Fibroblast of mammary gland (primary cell): ENCODE measurements around the gene FBXL22.

ENCODE experiments used
- DNase-seq: peaks from one replicate; pipeline ENCODE4 v3.0.0-alpha.2; 2010; ENCODE audit warnings: low read depth
- H3K4me3 ChIP-seq: 2 replicates; pipeline ENCODE4 v1.5.1; 2011; ENCODE audit warnings: low read depth, mild to moderate bottlenecking, low read length, moderate library complexity; ENCODE audit not compliant: control insufficient read depth
- TF ChIP-seq, protein P1 (sequence below): conservative IDR thresholded peaks from 2 replicates; pipeline ENCODE4 v1.5.1; 2011; ENCODE audit warnings: low read depth, low read length, inconsistent platforms; ENCODE audit not compliant: control insufficient read depth, insufficient read depth

Gene FBXL22

DNA sequence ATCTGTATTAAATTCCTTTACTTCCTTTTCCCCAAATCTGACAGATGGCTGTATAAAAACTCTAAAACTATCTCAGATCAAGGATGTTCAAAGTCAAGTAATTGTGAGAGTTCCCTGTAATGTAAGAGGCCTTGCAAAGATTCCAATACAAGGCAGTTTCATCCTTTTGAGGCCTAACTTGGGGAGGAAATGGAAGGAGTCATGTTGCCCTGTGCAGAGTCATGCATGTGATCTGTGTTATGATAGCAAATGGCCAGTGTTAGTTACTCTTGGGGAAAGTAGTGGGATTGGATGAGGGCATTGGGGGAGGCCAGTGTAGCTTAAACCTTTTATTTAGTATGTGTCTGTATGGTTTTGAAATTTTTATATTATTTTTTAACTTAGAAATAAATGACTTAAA is 23.7 kb upstream of the FBXL22 start:
- no peak overlapping the region for H3K4me3 ChIP-seq
- TF ChIP-seq, protein P1, sequence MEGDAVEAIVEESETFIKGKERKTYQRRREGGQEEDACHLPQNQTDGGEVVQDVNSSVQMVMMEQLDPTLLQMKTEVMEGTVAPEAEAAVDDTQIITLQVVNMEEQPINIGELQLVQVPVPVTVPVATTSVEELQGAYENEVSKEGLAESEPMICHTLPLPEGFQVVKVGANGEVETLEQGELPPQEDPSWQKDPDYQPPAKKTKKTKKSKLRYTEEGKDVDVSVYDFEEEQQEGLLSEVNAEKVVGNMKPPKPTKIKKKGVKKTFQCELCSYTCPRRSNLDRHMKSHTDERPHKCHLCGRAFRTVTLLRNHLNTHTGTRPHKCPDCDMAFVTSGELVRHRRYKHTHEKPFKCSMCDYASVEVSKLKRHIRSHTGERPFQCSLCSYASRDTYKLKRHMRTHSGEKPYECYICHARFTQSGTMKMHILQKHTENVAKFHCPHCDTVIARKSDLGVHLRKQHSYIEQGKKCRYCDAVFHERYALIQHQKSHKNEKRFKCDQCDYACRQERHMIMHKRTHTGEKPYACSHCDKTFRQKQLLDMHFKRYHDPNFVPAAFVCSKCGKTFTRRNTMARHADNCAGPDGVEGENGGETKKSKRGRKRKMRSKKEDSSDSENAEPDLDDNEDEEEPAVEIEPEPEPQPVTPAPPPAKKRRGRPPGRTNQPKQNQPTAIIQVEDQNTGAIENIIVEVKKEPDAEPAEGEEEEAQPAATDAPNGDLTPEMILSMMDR = no peak
- no peak for DNase-seq

DNA sequence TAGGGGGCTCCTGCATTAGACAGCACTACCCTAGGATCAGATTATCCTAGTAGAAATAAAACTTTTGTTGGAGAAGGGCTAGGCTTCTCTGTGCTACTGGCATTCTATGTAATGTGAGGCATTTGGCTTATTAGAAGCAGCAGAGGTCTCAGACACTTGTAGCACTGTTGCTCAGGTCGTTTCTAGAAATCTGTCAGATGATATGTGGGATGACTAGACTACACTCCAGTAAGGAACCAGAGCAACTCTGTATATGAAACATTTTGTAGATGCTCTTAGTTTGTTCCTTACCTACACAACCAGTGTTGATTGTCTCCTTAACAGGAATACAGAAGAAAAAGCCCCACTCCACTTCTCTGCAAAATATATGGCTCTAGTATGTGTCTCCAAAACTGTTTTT is 21.9 kb upstream of the FBXL22 start:
- TF ChIP-seq, protein P1 = no peak
- H3K4me3 ChIP-seq = no peak overlapping the region
- DNase-seq = no peak

DNA sequence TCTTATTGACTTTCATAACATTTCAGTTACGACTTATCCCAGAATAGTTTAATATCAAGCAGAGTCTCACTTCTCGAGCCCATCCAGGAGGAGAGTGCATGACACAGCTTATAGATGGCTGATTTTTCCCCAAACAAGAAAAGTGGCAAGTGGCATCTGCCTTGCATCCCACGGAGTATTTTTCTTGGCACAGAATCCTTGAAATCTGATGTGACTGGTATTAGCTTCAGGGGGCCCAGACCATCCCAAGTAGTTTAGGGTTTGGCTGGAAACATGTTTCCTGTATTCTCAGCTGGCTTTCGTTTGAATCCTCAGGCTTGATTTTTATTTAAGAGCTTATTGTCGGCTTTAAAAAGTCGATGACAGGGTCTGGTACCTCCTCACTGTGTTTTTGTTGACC is 20.7 kb upstream of the FBXL22 start:
- TF ChIP-seq, protein P1 = no peak
- no peak for DNase-seq
- no peak overlapping the region for H3K4me3 ChIP-seq

DNA sequence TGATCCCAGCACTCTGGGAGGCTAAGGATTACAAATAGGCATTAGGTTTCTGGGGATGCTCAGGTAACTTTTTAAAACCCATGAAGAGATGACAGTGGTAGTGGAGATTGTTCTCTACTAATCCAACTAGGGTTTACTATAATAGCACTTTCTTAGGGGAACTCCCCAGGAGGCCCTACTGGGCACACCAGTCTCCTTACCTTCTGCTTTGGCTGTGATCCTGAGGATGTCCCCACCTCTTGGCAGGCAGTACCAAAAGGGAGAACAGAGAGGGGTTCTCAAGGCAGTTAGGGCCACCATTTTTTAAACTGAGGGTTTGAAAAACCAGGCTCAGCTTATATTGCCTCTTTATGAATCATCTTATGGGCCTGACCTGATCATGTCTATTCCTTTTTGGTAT is 15.0 kb upstream of the FBXL22 start:
- DNase-seq = no peak
- TF ChIP-seq, protein P1 = no peak
- no peak overlapping the region for H3K4me3 ChIP-seq

DNA sequence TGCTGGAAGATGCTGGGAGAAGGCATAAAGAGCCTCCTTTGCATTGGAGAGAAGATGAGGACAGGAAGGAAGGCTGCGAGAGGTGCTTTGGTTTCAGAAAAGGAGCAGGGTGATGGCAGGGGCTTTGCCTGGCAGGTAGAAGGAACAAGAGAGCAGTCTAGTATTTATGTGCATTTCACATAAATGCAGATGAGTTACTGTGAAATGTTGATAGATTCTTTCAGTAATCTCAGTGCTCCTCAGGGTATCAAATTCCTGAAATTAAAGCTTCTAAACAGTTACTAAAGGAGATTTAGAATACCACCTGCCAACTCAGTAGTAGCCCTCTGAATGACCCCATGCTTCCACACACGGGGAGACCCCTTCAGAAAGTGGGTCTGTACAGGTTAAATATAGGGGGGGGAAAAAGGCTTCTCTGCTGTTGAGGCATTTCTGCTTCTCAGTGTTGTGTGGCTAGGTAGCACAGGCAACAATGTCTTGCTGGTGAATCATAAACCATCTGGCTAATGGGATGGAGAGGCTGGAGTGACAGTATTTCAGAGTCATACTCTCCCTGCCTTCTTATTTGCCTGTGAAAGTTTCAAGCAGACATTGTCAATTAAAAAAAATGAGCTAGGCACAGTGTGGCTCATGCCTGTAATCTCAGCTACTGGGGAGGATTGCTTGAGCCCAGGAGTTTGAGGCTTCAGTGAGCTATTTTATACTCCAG is 14.3 kb upstream of the FBXL22 start:
- peak; percentile 88 for DNase-seq
- TF ChIP-seq, protein P1 = no peak
- no peak overlapping the region for H3K4me3 ChIP-seq

DNA sequence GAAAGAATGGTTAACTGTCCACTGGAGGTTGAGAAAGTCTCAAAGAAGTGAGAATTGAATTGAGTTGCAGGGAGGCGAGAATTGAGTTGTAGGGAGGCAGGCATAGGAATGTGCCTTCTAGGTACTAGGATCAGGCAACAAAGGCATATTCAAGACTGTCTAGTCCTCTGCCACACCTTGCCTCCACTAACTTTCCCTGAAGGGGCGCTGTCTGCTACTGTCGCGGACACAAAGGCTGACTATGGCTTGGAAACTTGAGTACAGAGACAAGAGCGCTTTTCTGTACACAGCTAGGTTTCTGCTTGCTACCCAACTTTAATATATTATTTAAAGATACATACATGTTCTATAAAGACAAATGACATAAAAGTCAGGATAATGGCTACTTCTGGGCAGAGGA is 10.4 kb upstream of the FBXL22 start:
- no peak for DNase-seq
- TF ChIP-seq, protein P1 = no peak
- no peak overlapping the region for H3K4me3 ChIP-seq

DNA sequence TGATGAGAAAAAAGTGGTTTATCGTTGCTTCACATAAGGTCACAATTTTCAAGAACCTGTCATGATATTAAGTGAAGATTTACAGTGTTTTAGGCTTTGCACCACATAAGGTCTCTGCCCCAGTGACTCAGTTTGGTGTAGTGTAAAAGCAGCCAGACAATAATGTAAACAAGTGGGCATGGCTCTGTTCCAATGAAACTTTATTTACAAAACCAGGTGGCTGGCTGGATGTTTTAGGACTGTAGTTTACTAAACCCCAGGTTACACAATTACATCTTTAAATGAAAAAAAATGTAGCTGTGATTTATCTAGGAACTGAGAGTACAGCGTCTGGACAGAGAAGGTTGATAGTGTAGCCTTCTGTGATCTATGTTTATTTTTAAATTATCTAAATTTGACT is 9.7 kb upstream of the FBXL22 start:
- H3K4me3 ChIP-seq = no peak overlapping the region
- peak; percentile 70 for DNase-seq
- TF ChIP-seq, protein P1 = no peak
